ENCODE results near the gene ATRN. TPM values are rescaled to one million over a fixed set of nuclear protein-coding genes. Genes with fewer than 3 reads are reported as not detected.
A peak's percentile ranks its signal among the peaks of the same experiment; 100 is the strongest.

Gene ATRN
- total RNA-seq, 2 donors from 2014 or later = 7.4 to 10.6 TPM

DNA sequence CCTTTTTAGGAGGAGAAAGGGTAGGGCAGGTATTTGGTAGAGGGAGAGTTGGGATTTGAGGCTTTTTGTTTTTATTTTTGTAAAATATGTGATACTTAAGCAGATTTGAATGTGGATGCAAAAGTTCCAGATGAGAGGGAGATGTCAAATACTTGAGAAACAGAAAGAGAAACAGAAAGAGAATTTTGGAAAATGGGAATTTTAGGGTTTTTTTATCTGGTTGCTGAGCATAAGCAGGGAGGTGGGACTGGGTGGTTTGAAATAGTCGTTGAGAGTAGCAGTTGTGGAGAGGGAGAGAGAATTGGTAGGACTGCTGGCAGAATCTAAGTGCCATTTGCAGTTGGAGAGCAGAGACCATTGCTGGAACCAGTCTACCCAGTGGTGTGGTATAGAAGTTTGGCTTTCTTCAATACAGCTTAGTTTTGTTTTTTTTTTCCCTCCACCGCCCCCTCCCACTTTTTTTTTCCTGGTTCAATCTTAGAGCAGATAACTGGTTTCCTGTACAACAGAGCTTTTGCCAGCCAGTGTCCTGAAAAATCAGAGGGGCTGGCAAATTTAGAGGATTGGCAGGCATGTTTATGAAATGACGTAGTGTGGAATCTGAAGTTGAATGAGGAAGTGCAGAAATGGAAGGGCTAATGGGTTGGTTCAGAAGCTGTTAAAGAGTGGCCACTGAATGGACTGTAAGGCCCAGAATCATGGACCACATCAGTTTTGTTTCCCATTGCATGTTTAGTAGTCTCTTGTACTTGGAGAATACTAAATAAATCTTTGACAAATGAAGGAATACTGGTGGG lies 68.7 kb downstream of the ATRN start:
- H3K9me3 Mint-ChIP-seq = no peaks in the 10 kb centered on the region
- no peak overlapping the region for H3K27ac Mint-ChIP-seq
- ATAC-seq (no peak), DNase-seq (ENCODE audit: low spot score in 2 of 2) (no peak)
- no peaks in the 10 kb centered on the region for H3K36me3 Mint-ChIP-seq

GRCh38 chr20:3541887-3542721 lies 71.3 kb downstream of the ATRN start:
- H3K27ac Mint-ChIP-seq = no peak overlapping the region
- H3K36me3 Mint-ChIP-seq = no peaks in the 10 kb centered on the region
- ATAC-seq = no peak
- DNase-seq (ENCODE audit: low spot score in 2 of 2) = no peak
- no peaks in the 10 kb centered on the region for H3K9me3 Mint-ChIP-seq

- ATAC-seq = no peak
- Mint-ChIP-seq H3K36me3 (no peaks in the 10 kb centered on the region), H3K9me3 (no peaks in the 10 kb centered on the region), H3K27ac (no peak overlapping the region)
- no peak for DNase-seq (ENCODE audit: low spot score in 2 of 2)
Observed at GRCh38 chr20:3543901-3544507, 73.2 kb downstream of the ATRN start.

GRCh38 chr20:3545401-3545925 lies 74.6 kb downstream of the ATRN start:
- ATAC-seq = no peak
- Mint-ChIP-seq H3K36me3 (no peaks in the 10 kb centered on the region), H3K27ac (no peak overlapping the region), H3K9me3 (no peaks in the 10 kb centered on the region)
- no peak for DNase-seq (ENCODE audit: low spot score in 2 of 2)

GRCh38 chr20:3547906-3548305 lies 77.1 kb downstream of the ATRN start:
- Mint-ChIP-seq H3K27ac (no peak overlapping the region), H3K9me3 (no peaks in the 10 kb centered on the region), H3K36me3 (no peaks in the 10 kb centered on the region)
- no peak for ATAC-seq
- no peak for DNase-seq (ENCODE audit: low spot score in 2 of 2)

- no peaks in the 10 kb centered on the region for H3K9me3 Mint-ChIP-seq
- no peak for DNase-seq (ENCODE audit: low spot score in 2 of 2)
- H3K36me3 Mint-ChIP-seq = peaks cover 0 to 6% of the 10 kb centered on the region in 2 donors
- no peak overlapping the region for H3K27ac Mint-ChIP-seq
- no peak for ATAC-seq
Observed at GRCh38 chr20:3550837-3551236, 80.0 kb downstream of the ATRN start.

- DNase-seq (ENCODE audit: low spot score in 2 of 2) (no peak), ATAC-seq (peak in 1 of 2 donors; percentile 31)
- Mint-ChIP-seq H3K27ac (no peak overlapping the region), H3K36me3 (peaks cover 0 to 6% of the 10 kb centered on the region in 2 donors), H3K9me3 (no peaks in the 10 kb centered on the region)
Observed at GRCh38 chr20:3551681-3552434, 81.0 kb downstream of the ATRN start.

- peaks cover 0 to 6% of the 10 kb centered on the region in 2 donors for H3K36me3 Mint-ChIP-seq
- ATAC-seq = no peak
Observed at GRCh38 chr20:3553663-3554062, 82.8 kb downstream of the ATRN start.

GRCh38 chr20:3557237-3557785 lies 86.5 kb downstream of the ATRN start:
- no peaks in the 10 kb centered on the region for H3K9me3 Mint-ChIP-seq
- H3K27ac Mint-ChIP-seq = no peak overlapping the region
- H3K36me3 Mint-ChIP-seq = peaks cover 0 to 6% of the 10 kb centered on the region in 2 donors
- no peak for DNase-seq (ENCODE audit: low spot score in 2 of 2)
- ATAC-seq = no peak

More at GRCh38 chr20:3553663-3554062, 82.8 kb downstream of the ATRN start:
- H3K27ac Mint-ChIP-seq = no peak overlapping the region
- DNase-seq (ENCODE audit: low spot score in 2 of 2) = no peak
- no peaks in the 10 kb centered on the region for H3K9me3 Mint-ChIP-seq

DNA sequence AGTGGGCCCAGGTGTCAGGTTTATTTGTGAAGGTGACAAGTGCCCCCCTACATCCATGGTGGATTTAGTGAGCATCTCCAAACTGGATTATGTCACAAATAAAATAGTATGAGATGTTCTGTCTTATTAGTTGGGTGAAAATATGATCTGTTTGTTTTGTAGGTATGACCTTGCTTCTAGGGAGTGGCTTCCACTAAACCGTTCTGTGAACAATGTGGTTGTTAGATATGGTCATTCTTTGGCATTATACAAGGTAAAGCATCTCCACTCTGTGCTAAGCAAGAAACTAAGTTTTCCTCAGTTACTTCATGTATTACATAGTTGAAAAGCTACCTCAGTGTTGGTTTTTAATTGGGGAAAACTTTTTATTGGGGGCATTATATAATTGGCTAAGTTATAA lies 88.4 kb downstream of the ATRN start:
- H3K9me3 Mint-ChIP-seq = no peaks in the 10 kb centered on the region
- no peak for DNase-seq (ENCODE audit: low spot score in 2 of 2)

DNA sequence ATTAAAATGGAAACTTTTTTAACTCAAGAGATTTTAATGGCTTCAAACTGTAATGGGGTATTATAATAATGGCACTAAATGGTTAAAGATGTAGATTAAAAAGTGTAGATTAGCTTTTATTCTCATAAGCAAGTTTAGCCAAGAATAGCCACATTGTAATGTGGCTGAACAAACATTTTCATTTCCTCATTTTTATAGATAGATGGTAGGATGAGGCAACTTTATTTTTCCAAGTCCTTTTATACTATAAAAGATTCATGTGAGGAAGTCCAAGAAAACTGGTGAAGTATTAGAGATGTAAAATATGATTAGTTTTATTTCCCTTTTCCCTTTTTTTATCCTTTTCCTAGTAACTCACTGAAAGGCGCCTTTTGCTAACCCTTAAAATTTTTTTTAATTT lies 88.8 kb downstream of the ATRN start:
- Mint-ChIP-seq H3K9me3 (no peaks in the 10 kb centered on the region), H3K27ac (no peak overlapping the region), H3K36me3 (peaks cover 0 to 6% of the 10 kb centered on the region in 2 donors)
- DNase-seq (ENCODE audit: low spot score in 2 of 2) (no peak), ATAC-seq (no peak)

More for the DNA sequence above, 88.4 kb downstream of the ATRN start:
- peaks cover 0 to 6% of the 10 kb centered on the region in 2 donors for H3K36me3 Mint-ChIP-seq
- H3K27ac Mint-ChIP-seq = no peak overlapping the region
- no peak for ATAC-seq

- Mint-ChIP-seq H3K27ac (no peak overlapping the region), H3K9me3 (no peaks in the 10 kb centered on the region), H3K36me3 (peaks cover 0 to 6% of the 10 kb centered on the region in 2 donors)
- DNase-seq (ENCODE audit: low spot score in 2 of 2) = no peak
- no peak for ATAC-seq
Observed at GRCh38 chr20:3560162-3560561, 89.3 kb downstream of the ATRN start.

DNA sequence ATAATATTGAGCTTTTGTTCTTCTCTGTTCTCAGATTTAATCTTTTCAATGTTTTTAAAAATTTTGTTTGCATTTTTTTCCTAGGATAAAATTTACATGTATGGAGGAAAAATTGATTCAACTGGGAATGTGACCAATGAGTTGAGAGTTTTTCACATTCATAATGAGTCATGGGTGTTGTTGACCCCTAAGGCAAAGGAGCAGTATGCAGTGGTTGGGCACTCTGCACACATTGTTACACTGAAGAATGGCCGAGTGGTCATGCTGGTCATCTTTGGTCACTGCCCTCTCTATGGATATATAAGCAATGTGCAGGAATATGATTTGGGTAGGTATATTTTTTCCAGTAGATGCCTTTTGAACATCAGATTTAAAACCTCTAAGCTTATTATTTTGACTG lies 89.8 kb downstream of the ATRN start:
- H3K36me3 Mint-ChIP-seq = peaks cover 0 to 1% of the 10 kb centered on the region in 2 donors
- H3K27ac Mint-ChIP-seq = no peak overlapping the region
- no peak for ATAC-seq

DNA sequence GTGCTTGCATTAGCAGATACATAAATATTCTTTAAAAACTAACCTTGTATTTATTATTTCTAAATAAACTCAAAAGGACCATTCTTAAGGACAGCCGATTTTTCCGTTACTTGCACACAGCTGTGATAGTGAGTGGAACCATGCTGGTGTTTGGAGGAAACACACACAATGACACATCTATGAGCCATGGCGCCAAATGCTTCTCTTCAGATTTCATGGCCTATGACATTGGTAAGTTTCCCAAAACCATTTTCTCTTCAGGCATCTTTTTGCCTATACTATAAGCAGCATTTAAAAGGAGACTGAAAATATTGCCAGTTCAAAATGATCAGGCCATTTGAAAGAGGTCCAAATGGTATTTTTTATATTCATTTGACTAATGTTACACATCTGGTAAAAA lies 92.3 kb downstream of the ATRN start:
- Mint-ChIP-seq H3K9me3 (no peaks in the 10 kb centered on the region), H3K36me3 (peaks cover 0 to 5% of the 10 kb centered on the region in 2 donors), H3K27ac (no peak overlapping the region)
- ATAC-seq (no peak), DNase-seq (ENCODE audit: low spot score in 2 of 2) (no peak)

More for the DNA sequence above, 89.8 kb downstream of the ATRN start:
- DNase-seq (ENCODE audit: low spot score in 2 of 2) = no peak
- H3K9me3 Mint-ChIP-seq = no peaks in the 10 kb centered on the region

DNA sequence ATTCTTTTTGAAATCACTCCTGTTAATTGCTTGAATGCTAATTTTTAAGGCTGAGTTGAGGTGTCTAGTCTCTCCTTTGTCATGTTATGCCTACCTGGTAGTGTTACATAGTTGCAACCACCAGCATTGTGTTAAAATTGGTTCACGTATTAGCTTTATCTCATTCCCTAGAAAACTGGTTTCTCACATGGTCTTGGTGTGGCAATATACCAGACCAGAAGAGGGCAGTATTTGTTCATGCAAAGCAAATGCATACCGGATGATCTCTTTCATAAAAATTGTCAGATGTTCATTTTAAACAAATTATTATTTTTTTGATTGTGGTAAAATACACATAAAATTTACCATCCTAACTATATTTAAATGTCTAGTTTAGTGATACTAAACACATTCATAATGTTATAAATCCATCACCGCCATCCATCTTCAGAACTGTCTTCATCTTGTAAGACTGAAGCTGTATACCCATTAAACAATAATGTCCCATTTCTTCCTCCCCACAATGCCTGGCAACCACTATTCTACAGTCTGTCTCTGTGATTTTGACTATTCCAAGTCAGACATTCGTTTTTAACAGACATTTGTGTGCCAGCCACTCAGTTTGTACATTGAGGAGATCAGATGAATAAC lies 92.8 kb downstream of the ATRN start:
- Mint-ChIP-seq H3K9me3 (no peaks in the 10 kb centered on the region), H3K27ac (no peak overlapping the region), H3K36me3 (peaks cover 0 to 5% of the 10 kb centered on the region in 2 donors)
- ATAC-seq = no peak
- peak in 1 of 2 donors; percentile 12 for DNase-seq (ENCODE audit: low spot score in 2 of 2)

All from activated naive CD4-positive, alpha-beta T cell treated with anti-CD3 and anti-CD28 coated beads, Interleukin-2, amount 50 U/mL, for 72 hours (primary cell).